Measurements from ENCODE around the gene SLC9A7.

The SLC9A7 gene

DNA sequence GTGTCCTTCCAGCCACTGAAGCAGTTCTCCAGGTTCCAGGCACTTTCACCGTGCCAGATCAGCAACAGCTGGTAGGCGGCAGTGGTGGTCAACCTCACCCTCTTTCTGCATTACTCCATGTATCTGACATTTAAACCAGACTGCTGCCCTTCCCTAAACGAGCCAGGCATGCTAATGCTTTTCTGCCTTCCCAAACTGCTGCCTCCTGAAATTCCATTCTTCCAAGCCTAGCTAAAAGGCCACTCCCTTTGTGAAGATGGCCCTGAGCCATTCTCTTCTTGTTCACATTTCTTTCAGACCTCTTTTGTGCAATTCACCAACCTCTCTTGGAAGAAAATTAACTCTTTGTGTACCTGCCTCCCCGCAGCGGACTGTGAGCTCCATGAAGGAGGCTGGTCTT, 111.7 kb downstream of the SLC9A7 start:
- no peak for DNase-seq (ENCODE audit: low read depth)

DNA sequence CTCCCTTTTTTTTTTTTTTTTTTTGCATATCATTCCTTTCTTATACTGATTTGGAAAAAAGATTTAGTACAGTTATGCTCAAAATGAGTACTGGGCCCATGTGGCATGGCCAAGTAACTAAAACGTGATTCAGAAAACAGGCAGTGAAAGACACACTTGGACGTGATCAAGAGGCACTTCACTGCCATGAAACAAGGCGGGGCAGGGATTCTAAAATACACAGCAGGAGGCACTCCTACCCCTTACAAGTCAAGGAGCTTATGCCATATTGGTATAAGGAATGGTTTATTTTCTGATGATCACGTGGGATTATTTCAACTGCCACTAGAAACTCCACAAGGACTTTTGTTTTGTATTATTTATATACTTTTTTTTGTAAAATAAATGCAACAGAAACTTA, 113.3 kb downstream of the SLC9A7 start:
- no peak for DNase-seq (ENCODE audit: low read depth)

DNA sequence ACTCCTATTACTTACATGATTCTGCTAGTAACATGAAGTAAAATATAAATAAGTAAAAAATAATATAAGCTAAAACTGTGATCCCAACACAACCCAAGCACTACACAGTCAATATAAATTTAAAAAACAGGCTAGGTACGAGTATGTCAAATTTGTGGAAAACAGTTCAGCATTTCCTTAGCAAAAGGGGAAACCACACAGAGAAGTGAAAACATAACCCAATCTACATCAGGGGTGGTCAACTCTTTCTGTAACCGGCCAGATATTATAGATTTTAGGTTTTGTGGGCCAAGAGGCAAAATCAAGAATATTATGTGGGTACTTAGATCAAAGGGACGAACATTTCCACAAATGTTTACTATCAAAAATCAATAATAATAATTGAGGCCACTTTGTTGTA, 115.3 kb downstream of the SLC9A7 start:
- DNase-seq (ENCODE audit: low read depth), result no peak

DNA sequence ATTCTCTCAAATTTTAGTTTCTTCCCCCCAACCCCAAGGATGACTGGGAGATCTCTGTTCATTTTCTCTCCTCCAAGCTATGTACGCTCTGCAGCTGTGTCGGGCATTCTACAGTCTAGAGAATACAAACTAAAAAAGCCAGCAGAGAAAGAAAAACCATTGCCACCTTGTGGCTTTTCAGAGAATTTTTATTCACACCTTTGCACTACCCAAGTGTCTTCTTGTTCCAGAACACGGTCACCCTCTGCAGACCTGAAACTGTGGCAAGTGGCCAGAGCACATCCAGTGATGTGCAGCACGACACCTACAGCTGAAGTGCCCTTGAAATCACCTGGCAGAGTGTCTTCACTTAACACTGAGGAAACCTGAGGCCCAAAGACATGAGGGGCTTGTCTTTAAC, 116.8 kb downstream of the SLC9A7 start:
- no peak for DNase-seq (ENCODE audit: low read depth)

DNA sequence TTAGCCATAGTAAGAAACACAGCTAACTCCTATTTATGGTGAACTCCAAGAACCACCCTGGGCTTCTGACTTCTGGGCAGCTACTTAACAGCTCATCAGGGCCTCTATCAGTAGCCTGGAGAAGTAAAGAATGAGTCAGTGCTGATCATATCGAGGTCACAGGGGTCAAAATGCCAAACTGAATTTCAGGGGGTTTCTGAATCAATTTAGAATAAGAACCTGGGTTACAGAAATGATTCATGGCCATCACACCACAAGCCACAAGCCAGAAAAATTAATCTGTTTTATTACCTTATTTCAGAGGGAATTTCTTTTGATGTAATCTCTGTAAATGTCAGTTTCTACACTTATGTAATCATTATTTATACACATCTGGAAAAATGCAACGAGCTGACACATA, 121.0 kb downstream of the SLC9A7 start:
- DNase-seq (ENCODE audit: low read depth), result no peak

DNA sequence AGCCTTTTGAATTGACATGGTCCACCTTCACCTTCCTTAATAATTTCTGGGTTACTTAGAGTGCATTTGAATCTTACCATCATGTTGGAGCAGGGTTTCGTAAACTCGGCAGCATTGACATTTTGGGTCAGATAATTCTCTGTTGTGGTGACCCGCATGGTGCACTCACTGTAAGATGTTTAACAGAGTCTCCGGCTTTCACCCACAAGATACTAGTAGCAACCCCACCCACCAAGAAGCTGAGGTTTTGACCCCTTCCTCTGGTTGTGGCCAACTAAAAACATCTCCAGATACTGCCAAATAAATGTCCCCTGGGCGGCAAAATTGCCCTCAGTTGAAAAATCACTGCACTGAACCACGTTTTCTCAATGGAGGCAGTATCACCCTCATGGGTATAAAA, 122.7 kb downstream of the SLC9A7 start:
- DNase-seq (ENCODE audit: low read depth), result no peak

DNA sequence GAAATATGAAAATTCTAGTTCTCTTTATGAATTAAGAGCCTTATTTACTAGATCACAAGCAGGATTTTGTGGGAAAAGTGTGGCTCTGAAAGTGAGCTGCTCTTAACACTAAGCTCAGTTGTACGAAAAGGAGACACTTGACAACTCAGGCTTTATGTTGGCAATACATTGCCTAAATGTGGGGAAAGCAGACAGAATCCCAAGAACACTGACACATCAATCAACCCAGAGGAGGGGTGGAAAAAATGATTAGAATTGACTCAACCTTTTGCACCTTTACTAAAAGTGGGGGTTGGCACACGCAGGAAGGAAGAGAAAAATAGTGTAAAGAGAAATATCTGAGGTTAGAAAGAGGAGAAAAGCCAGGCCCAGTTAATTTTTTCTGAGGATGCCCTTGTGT, 123.7 kb downstream of the SLC9A7 start:
- DNase-seq (ENCODE audit: low read depth), result no peak

DNA sequence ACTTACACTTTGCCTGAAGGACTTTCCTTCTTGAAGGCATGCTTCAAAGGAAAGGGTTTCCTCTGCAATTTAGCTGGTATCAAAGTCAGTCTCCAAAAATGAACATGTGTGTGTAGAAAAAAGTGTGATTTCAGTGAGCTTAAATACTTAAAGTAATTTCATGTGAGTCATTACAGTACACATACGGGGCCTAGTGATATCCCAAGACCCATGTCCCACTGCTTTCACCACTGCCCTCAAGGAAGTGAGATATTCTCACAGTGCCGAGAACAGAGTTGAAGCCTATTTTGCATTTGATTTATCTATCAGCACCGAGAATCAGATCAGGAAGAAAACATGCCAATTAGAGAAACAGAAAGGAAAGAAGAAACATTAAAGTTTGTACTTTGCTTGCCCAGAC, 124.3 kb downstream of the SLC9A7 start:
- DNase-seq (ENCODE audit: low read depth), result no peak

DNA sequence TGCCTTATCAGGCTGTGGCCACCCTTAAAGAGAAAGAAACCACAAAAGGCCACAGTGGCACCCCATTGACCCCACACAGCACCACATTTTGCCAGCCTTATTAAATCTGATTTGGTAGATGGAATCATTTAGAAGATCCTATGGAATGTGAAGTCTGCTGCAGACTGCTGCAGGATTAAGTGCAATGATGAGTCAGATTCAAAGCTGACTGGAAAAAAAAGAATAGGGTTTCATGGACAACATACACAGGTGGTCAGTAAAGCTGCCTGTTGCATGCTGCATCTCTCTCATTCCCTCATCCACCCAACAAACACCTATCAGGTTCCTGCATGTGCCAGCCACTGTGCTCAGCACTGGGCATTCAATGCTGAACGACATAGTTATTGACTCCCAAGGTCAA, 128.8 kb downstream of the SLC9A7 start:
- no peak for DNase-seq (ENCODE audit: low read depth)

DNA sequence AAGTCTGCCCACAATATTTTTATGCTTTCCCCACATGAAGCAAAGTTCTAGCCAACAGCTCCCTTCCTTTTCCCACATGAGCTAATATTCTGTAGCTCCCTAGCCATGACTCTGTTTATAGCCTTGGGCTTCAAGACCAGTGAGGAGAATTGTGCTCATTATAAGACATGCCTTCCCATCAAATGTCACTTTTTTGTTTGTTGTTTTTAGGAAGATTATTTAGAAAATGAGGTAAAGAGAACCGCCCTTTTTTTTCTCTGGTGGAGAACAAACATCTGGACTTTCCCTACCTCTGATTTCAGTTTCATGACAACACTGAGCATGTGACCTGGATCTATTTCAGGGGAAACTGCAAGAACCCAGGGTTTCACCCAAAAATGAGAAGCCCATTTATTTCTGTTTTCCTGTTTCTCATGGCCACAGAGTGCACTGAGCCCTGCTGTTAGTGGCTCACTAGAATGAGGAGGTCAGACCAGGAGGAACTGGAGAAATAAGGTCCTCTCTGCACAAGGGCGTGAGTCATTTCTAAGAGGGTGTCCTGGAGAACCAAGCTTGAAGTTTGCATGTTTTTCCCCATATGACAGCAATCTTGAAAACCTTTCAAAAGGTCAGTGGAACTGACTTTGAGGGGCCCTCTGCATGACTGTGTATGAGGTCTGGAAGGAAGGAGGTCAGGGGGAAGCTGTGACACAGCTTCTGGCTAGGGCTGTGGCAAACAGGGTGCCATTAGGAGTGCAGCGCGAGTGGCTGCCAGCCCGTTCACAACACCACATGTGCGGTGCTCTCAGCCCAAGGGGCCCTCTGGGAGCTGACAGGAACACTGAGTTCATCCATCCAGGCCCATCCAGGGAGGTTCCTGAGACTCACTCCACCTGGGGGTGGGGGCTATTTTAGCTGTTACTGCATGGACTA, 130.2 kb downstream of the SLC9A7 start:
- no peak for DNase-seq (ENCODE audit: low read depth)

DNA sequence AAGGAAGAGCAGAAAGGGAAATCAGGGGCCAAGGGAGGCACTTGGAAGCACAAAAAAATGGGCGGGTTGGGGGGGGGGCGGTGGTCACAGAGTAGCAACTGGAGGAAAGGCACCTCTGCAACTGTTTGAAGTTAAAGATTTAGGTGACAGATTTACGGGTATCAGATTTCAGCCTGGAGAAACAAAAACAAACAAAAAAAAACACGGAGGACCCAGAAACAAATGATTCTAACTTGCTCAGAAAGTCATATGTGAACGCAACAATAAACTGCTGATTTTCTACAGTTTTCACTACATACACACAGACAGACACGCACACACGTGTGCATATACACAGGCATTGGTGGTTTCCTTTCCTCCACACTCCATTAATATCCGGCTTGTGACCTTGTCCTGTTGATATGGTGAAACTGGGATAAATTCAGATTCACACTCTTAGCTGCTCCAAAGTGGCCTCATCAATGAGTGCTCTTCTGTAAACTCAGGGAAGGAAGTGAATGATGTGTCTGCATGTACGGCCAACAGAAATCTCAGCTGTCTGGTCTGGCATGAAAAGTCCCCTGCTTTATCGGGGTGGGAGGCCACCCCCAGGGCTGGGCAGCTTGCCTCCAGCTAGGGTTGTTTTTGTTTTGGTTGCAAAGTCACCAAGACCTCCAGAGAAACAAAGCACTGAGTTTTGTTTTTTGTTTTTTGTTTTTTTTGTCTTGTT, 131.1 kb downstream of the SLC9A7 start:
- DNase-seq (ENCODE audit: low read depth), result no peak

DNA sequence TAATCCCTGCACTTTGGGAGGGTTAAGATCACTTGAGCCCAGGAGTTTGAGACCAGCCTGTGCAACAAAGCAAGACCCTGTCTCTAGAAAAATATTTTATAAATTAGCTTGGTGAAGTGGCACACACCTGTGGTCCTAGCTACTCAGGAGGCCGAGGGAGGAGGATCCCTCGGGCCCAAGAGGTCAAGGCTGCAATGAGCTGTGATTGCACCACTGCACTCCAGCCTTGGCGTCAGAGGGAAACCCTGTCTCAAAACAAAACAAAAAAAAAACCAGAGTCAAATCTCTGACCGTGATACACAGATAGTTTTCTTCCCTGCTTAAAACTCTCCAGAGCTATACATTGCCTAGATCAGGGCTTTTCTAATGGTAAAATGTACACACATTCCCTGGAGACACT, 131.9 kb downstream of the SLC9A7 start:
- no peak for DNase-seq (ENCODE audit: low read depth)

DNA sequence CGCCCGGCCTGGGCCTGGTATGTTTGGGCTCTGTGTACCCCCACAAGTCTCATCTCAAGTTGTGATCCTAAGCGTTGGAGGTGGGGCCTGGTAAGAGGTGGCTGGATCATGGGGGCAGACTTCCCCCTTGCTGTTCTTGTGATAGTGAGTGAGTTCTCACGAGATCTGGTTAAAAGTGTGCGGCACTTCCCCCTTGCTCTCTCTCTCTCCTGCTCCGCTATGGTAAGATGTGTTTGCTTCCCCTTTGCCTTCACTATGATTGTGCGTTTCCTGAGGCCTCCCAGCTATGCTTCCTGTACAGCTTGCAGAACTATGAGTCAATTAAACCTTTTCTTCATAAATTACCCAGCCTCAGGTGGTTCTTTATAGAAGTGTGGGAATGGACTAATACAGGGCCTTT, 132.4 kb downstream of the SLC9A7 start:
- DNase-seq (ENCODE audit: low read depth), result no peak

DNA sequence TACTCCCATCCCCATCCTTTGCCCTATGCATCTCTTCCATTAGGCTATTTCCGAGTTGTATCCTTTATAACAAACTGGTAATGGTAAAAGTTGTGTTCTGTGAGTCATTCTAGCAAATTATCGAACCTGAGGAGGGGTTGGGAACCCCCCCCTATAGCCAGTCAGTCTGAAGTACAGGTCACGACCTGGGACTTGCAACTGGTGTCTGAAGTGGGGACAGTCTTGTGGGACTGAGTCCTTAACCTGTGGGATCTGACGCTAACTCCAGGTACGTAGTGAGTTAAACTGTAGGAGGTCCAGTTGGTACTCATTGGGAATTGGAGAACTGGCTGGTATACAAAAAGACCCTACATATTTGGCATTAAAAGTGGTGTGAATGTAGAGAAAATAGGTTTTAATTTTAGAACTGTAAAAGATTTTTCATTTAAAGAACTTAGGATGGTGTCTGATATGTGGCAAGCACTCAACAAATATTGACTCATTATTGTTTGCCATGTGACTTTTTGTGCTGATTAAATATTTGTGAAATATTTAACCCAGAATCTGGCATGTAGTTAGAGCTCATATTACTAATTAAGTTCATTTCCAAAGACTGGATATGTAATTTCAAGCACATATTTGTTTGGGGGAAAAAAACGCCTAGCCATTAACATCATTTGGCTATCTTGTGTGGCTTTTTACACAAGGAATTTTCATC, 134.7 kb downstream of the SLC9A7 start:
- DNase-seq (ENCODE audit: low read depth), result no peak

DNA sequence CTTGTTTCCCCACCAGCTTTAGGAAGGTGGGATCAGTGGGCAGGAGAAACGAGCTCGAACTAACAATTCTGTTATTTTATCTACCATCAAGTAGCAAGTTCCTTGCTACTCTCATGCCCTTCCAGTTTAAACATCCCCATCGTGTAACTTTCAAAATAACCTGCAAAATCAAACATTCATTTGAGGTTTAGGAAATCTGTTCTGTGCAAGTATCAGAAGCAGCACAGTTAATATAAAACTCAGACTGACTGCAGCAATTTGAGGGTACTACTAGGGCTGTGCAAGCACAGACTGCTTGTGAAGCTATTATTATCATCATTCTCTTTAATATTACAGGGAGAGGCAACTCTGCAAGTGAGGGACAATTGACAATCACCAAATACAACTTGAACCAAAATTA, 137.3 kb downstream of the SLC9A7 start:
- no peak for DNase-seq (ENCODE audit: low read depth)

DNA sequence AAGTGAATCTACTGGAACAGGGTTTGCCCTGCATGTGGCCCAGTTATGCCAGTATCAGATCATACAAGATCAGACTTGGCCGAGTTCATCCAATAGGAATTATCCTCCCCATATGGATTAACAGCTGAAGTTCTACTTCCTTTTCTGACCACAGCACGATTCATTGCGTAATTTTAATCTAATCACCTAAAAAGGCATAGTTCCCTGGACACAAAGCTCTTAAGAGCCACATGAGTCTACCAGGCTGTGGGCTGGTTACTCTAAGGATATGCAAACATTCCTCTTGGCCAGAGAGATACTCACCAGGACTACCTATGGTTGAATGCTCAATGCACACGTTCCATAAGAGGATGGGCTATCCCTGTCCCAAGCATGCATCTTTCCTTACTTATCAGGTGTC, 138.4 kb downstream of the SLC9A7 start:
- DNase-seq (ENCODE audit: low read depth), result no peak

DNA sequence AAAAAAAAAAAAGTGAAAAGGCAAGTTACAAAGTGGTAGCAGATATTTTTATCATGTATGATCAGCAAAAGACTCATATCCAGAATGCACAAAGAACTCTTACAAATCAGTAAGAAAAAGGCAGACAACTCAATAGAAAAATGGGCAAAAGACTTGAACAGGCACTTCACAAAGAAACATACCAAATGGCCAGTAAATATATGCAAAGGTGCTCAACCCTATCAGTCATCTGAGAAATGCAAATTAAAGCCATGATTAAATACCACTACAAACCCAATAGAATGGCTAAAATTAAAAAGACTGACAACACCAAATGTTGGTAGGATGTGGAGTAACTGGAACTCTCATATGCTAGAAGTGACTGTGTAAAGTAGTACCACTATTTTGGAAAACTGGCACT, 140.0 kb downstream of the SLC9A7 start:
- no peak for DNase-seq (ENCODE audit: low read depth)

DNA sequence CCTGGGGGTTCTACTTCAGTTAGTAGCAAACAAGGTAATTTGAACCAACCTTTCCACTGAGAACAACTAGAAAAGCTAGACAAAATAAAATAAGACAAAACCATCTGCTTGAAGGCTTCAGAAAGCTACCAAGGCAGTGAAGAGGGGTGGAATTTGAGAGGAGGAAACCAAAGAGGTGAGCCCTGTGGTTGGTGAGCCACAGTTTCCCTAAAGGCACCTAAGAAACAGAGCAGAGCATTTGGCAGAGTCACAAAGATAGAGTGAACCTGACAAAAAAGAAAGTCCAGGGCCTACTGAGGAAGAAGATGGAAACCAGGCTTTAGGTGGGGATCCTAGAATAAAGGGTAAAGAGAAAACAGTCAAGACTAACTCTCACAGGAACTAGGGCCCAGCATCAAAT, 141.0 kb downstream of the SLC9A7 start:
- no peak for DNase-seq (ENCODE audit: low read depth)

DNA sequence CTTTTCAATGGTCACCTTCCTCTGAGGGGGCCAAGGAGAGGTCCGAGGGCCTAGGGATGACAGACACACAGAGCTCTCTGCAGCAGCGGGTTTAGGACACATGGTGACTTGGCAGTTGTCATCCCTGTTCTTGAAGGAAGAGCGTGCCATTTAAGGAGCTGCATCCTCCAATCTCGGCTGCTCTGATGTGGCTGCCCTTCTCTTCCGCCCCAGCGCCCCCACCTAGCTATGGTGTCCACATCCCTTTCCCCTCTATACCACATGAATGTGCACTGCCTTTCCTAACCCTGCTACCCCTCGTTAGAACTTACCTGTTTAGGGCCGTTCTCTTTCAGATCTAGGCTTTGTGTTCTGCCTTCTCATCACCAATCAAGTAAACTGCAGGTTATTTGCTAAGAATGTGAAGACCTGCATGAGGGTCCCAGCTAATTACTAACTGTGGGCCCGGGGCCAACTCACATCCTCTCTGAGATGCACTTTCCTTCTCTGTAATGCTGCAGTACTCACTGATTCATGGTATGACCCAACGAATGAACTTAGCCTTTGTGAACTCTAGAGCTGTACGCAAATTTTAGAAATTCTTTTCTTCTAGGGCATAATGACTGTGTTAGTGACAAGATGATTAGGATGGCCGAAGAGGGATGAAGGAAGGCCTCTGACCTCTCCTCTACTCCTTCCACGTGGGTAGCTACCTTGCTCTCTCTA, 147.1 kb downstream of the SLC9A7 start:
- no peak for DNase-seq (ENCODE audit: low read depth)

DNA sequence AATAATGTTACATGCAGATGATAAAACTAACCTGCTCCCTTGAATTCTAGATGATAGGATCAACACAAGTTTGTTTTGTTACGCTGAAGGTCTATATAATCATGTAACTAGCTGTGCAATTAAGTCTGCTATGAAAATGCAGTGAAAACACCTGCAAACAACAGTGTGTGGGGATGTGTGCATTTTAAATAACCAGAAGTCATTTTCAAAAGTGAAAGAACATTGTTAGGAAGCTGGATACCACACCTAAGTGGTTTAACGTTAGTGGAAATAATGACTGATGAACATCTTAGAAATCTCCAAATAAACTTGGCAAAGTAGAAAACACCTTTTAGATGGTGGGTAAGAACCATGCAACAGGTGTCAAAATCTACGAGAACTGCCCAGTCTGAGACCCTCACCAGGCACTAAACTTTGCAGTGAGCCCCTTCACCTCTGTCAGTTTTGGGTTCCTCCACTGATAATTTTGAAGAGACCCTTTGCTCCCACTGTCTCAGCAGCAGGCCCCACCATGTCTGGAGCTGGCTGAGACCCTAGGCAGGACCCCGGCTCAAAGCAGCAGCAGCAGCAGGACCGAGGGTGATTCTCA, 148.8 kb downstream of the SLC9A7 start:
- DNase-seq (ENCODE audit: low read depth), result no peak

DNA sequence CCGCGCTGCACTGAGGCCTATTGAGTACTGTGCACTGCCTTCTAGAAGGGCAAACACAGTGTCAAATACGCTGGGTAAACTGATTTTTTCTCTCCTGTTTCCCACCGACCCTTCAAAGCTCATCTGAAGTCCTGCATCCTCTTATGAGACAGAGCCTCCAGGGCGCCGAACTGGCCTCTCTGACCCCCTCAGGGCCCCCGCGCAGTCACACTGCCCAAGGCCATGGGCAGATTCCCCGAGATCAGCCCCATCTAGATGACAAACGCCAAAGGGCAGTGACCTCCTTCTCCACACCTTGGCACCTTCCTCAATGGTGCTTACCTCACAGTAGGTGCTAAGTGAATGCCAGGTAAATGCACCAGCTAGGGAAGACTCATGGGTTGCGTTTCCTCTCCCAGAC, 151.0 kb downstream of the SLC9A7 start:
- DNase-seq (ENCODE audit: low read depth), result no peak

Data from activated T-cell treated with anti-CD3 and anti-CD28 coated beads for 48 hours (primary cell).